HG02588 (cell line): ENCODE data around the gene ADAM15.

ENCODE experiments used
- ATAC-seq: cut with Tn5 transposase; IDR thresholded peaks from one replicate; pipeline ENCODE4 v1.9.1; 2021; ENCODE audit warnings: mild to moderate bottlenecking, moderate library complexity; ENCODE audit not compliant: unreplicated experiment

The ADAM15 gene

DNA sequence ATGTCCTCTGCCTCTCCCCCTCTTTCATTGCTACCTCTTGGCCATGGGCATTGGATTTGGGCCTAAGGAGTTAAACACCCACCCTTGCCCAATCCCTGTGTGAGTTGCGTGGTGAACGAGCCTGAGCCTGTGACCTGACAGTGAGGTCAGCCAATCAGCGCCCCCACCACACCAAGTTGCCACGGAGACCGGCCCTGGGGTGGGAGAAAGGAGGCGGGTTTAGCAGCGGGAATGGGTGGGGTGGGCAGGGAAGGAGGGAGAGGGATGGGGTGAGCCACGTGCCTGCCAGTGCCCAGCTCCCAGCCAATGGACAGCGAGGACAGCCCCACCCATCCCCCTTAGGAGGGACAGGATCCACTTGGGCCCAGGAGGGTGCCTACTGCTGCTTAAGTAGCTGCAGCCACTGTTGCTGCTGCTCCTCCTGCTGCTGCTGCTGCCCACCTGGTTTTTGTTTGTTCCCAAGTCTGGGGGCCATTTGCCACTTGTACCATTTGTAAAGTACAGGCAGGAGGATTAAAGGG is 39.0 kb upstream of the ADAM15 start:
- ATAC-seq, result no peak

DNA sequence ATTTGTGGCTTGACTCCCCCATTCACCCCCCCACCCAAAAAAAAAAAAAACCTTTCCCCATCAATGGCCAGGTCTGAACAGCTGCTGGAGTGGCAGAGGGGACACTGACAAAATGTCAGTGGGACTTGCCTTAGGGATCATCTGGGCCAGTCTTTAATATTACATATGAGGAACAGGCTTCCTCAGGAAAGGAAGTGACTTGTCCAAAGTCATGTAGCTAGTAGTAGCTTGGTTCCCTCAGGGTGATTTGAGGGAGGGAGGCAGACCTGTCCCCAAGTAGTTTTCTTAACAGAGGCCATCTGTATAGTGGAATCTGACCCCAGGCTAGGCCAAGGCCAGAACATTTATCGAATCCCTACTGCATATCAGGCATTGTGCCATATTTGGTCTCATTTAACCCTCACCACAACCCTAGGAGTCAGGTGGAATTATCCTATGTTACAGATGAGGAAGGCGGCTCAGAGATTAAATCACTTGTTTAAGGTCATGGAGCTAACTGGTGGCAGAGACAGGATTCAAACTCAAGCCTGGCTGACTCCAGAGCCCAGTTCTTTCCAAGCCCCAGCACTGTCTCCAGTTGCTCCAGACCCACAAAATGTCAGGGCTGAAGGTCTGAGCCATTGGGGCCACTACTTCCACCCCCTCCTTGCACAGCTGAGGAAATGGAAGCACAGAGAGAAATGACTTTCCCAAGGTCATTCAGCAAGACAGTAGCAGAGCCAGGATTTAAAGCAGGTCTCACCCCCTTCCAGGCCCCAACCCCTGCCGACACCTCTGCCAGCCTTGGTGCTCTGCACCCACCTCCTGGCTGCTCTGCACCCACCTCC is 38.1 kb upstream of the ADAM15 start:
- no peak for ATAC-seq

DNA sequence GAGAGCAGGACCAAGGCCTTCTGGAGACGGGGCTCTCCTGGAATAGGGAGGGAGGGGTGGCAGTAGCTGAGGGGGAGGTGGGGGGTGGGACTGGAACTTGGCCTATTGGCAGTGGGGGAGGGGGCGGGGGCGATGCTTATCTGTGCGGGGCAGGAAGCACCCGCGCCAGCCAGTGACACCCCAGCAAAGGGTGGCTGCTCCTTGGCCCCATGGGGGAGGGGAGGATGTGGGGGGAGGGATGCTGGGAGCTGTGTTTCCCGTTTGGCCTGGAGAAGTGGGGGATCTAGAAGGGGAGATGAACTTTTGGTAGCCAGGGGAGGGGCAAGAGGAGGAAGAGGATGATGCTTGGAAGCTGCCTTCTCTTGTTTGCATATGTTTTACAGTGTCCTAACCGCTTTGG is 37.5 kb upstream of the ADAM15 start:
- ATAC-seq, result no peak

DNA sequence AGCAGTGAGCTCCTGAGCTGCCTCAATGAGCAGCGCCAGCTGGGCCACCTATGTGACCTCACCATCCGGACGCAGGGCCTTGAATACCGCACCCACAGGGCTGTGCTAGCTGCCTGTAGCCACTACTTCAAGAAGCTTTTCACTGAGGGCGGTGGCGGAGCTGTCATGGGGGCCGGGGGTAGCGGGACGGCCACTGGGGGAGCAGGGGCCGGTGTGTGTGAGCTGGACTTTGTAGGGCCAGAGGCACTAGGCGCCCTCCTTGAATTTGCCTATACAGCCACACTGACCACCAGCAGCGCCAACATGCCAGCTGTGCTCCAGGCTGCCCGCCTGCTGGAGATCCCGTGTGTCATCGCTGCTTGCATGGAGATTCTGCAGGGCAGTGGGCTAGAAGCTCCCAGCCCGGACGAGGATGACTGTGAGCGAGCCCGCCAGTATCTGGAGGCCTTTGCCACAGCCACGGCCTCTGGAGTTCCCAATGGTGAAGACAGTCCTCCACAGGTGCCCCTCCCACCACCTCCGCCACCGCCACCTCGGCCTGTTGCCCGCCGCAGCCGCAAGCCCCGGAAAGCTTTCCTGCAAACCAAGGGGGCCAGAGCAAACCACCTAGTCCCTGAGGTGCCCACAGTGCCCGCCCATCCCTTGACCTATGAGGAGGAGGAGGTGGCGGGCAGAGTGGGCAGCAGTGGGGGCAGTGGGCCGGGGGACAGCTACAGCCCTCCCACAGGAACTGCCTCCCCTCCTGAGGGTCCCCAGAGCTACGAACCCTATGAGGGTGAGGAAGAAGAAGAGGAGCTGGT is 36.2 kb upstream of the ADAM15 start:
- ATAC-seq, result no peak

DNA sequence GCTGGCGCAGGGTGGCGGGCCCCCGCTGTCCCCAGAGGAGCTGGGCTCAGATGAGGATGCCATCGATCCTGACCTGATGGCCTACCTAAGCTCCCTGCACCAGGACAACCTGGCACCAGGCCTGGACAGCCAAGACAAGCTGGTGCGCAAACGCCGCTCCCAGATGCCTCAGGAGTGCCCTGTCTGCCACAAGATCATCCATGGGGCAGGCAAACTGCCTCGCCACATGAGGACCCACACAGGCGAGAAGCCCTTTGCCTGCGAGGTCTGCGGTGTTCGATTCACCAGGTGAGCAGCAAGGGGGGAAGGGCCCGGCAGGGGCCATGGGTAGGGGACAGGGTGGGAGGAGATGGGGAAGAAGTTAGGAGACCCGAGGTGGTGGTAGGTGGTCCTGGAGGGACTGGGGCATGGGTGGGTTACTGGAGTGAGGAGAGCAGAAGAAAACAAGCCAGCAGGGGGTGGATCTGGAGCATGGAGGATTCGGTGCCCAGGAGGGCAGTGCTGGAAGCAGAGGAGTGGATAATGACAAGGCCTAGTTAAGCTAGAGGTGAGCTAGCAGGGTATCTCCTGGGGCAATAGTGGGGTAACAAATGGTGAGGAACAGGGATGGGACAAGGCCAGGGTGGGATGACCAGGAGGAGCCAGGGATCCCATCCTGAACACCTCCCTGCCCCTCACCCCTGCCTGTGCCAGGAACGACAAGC is 35.4 kb upstream of the ADAM15 start:
- ATAC-seq, result no peak

DNA sequence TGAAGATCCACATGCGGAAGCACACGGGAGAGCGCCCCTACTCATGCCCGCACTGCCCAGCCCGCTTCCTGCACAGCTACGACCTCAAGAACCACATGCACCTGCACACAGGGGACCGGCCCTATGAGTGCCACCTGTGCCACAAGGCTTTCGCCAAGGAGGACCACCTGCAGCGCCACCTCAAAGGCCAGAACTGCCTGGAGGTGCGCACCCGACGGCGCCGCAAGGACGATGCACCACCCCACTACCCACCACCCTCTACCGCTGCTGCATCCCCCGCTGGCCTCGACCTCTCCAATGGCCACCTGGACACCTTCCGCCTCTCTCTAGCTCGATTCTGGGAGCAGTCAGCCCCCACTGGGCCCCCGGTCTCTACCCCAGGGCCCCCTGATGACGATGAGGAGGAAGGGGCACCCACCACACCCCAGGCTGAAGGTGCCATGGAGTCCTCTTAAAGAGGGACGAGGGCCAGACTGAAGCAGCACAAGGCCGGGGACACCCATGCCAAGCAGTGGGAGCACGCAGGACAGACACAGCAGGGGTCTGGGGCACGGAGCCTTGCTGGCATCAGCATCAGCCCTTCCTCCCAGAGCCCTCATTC is 34.8 kb upstream of the ADAM15 start:
- ATAC-seq, result no peak

DNA sequence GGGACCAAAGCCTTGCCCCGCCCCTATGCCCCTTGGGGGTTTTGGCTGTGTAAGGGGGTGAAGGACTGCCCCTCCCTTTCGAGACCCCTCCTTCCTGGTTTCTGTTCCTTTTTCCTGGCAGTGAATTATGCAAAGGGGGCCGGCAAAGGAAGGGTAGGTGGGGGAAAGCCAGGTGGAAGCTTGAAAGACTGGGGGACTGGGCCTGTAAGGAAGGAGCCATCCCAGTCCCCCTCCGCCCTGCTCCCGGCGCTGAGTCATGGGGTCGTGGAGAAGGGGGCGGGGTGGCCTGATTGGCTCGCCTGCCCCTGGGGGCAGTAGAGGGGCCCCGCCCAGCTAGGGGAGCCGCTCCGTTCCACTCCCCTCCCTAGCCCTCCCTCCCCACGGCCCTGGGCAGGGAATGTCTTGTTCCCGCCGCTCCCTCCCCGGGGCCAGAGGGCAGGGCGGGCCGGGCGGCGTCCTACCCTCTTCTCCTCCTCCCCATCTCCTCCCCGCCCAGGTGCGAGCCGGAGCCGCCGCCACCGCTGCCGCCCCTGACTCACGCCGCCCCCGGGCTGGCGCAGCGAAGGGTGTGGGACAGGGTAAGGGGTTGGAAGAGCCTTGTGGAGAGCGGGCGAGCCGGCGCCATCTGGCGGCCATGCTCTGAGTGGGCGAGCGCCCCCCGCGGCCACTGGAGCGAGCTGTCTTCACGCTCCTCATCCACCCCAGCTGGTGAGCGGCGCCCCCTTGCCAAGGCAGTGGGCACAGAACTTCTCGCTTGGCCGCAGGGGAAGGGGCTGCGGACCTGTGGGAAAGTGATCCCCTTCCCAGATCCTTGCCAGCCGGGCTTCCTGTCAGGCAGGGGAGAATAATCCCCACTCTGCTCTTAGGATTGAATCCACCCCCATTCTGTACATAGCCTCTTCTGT is 33.8 kb upstream of the ADAM15 start:
- peak; percentile 70 for ATAC-seq

DNA sequence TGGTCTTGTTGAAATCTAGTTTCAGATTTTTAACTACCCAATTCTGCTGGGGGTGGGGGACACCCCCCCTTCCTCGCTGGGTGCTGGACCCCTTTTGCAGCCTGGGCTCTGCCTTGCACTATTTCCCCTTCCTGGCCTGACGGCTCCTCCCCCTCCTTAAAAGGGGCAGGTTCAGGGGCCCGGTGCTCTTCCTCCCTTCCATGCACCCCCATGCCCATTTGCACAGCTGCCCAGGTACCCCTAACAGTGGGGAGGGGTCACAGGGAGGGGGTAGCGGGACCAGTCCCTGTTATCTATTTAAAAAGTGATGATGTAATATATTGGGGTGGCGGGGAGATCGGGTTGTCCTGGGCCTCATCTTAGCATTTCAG is 33.2 kb upstream of the ADAM15 start:
- no peak for ATAC-seq

DNA sequence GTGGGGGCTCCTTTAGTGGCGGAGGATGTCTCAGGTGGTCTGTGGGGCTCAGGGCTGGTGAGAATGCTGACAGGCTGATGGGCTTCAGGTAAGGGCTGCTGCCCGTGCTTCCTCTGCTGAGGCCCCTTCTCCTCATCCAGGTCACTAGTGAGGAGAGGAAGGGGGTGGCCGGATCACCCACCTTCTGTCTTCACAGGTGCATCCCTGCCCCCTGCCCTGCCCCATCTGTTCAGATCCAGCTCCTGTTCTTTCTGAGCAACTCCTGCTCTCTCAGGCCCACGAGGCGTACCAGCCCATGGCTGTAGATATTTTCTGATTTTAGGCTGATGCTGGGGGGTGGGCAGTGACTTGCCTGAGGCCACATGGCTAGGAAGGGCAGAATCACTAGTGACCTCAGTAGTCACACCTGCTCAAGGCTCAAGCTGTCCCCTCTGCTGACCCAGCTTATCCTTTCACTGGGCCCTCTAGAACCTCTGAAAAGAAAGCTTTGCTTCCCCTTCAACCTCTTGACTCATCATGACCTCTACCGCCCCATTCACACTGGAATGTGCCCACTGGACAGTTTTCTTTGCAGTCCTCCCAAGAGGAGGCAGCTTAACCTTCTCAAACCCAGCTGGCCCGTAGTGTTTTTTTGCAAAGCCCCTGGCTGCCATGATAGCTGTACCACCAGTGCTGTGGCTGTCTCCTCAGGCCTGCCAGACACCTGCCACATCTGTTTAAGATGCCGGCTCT is 32.3 kb upstream of the ADAM15 start:
- ATAC-seq, result no peak

DNA sequence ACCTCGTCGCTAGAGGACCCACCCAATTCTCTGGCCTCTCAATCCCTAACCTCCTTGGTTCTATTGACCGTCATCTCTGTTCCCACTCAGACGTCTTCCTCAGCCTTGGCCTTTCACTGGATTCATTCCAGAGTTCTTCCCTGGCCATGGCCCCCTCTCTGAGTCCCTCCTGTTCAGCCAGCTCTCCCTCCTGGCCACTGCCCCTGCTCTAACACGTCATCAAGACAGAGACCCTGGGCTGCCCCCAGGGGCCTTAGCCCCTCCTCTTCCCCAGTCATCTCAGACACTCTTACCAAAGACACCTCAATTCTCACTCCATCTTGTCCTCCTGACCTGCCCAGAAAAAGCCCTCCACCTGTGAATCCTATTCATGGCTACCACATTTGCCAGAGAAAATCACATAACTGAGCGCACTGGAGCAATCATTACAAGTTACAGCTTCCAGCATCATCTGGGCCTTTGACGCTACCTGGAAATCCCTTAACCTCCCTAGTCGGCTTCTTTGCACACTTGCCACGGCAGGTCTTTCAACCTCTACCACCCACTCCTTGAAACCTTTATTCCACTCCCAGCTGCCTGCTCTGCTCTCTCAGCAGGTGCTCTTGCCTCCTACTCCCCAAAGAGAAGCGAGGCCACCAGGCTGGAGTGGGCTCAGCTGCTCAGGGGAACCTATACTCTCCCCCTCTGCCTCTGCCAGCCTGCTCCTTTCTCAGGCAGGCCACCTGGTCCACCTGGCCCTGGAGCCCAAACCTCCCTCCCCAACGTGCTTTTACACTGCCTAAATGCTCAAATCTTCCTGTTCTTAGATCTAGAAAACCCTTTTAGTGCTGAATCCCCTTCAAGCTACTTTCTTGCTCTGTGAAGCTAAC is 31.5 kb upstream of the ADAM15 start:
- no peak for ATAC-seq

DNA sequence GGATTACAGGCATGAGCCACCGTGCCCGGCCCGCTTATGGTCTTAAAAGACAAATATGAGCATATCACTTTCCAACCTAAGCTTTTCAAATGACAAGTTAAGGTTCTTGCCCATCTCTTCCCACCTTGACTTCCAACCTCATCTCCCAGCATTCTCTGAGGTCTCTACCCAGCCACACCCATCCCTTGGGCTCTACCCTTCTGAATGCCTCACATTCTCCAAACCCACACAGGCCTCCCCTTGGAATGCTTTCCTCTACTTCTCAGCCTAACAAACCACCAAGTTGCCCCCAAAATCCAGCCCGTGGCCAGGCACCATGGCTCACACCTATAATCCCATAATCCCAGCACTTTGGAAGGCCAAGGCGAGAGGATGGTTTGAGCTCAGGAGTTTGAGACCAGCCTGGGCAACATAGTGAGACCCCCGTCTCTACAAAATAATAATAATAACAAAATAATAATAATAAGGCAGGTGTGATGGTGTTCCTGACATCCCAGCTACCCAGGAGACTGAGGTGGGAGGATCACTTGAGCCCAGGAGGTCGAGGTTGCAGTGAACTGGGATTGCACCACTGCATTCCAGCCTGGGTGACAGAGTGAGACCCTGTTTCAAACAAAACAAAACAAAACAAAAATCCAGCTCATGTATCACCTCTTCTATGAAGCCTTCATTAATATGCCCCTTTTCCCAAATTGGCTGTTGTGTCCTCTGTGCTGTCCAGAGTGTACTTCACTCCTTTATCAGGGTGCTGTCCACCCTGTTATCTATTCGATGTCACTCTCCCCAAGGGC is 28.8 kb upstream of the ADAM15 start:
- no peak for ATAC-seq

DNA sequence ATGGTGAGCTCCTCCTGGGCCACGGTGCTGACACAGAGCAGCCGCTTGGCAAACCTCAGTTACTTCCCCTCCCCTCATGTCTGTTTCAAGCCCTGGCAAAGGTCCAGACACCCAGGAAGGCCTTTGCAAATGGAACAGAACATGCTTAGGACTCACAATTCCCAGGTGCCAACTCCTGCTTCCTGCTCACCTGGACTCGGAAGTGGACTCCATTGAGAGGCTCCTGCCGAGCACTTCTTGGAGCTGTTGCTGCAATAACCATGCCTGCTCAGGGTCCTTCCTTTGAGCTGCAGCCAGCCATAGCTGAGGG is 28.2 kb upstream of the ADAM15 start:
- ATAC-seq, result no peak

DNA sequence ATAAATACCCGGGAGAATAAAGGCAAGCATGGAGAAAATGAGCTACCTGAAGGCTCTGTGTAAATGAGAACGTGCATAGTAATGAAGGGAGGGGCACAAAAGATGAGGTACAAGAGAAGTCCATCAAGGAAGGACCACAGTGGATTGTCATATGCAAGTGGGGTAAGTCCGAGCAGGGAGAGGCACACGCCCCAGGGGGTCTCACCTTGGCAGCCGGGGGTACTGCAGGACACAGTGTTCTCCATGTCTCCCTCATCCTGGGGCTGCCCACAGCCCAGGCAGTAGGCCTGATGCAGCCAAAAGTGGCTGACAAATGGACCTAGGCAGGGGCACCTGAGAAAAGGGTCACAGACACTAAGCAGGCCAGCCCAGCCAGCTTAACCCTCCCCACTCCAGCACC is 27.5 kb upstream of the ADAM15 start:
- ATAC-seq, result no peak

DNA sequence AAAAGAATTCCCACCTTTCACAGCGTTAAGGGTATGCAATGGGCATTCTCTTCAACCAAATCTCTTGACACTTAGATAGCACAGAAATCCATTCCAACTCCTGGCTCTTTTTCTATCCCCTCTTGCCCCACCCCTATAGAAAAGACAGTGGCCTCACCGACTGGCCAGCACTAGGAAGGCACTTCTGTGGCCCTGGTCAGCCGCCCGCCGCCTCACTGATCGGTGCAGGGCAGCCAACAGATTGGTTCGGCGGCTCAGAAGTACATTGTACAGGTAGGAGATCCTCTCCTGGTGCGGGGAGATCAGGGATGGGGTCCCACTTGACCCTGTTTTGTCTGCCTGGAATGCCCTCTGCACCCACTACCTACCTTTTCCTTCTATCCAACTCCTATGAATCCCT is 26.8 kb upstream of the ADAM15 start:
- no peak for ATAC-seq

DNA sequence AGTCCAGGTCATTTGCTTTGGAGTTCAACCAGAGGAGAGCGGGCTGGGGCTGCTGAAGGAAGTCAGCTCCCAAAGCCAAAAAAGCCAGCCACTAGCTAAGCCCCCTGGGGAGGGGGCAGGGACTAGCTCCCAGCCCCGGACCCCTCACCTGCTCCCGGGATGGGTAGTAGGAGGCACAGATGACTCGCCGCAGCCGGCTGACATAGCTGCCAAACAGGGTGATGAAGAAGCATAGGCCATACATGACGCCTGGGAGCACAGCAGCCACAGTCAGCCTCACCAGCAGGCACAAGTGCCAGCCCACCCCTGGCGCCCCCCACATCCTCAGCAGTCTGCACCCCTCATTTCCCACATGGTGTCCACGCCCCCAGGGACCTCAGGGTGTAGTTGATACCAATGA is 25.0 kb upstream of the ADAM15 start:
- no peak for ATAC-seq

DNA sequence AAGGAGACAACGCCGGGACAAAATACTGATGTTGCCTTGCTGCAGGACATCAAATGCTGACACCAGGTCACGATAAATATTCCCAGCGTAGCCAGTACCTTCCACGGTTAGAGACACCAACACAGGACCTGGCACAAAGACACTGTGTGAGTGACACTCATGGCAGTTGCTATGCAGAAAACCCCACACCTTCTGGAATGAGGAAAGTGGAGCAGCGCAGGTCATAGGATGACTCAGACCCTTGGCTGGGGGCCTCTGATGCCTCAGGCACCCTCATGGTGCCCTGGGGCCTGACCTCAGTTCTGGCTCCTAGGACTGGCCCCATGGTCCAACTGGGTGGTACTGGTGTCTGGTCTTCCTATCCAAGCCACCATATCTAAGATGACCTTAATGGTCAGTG is 24.5 kb upstream of the ADAM15 start:
- ATAC-seq, result no peak

DNA sequence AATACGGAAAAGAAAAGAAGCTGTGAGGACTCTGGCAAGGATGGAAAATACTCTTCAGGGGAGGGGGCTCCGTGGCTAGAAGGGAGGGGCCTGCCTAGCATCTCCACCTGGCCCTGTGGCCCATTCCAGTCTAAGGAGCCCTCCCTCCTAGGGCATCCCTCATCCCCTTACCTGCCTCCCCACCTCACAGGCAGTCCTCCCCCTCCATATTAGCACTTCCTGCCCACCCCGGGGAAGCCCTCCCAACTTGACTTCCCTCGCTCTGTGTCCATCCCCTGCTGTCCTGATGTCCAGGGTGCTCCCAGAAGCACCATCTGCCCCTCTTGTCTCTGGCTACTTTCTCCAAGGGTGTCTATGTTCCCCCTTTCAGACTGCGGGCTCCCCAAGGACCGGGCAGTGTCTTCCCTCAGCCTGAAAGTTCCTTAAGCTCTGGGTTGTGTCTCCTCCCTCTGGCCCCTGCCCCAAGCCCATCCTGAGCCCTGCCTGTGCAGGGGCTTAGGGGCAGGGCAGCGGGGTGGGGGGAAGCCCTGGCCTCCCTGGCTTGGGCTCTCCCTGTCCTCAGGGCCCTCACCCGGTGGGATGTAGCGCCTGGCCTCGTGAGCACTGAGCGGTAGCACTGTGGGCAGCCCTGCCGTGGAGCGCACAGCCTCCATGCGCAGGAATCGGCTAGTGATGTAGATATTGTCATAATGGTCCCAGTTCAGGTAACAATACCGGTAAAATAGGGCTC is 21.4 kb upstream of the ADAM15 start:
- no peak for ATAC-seq
